GM19023 (cell line): ENCODE data around the gene TGFB1I1.
A peak's percentile ranks its signal among the peaks of the same experiment; 100 is the strongest.
"Not testable (repeated sequence)": the region's sequence is repeated elsewhere in the genome, so short reads cannot be mapped to it uniquely, and the experiment has no call there.

Experiments
- ATAC-seq: cut with Tn5 transposase; IDR thresholded peaks from one replicate; pipeline ENCODE4 v1.9.1; 2021; ENCODE audit warnings: mild to moderate bottlenecking, moderate library complexity; ENCODE audit not compliant: unreplicated experiment

TGFB1I1 gene

DNA sequence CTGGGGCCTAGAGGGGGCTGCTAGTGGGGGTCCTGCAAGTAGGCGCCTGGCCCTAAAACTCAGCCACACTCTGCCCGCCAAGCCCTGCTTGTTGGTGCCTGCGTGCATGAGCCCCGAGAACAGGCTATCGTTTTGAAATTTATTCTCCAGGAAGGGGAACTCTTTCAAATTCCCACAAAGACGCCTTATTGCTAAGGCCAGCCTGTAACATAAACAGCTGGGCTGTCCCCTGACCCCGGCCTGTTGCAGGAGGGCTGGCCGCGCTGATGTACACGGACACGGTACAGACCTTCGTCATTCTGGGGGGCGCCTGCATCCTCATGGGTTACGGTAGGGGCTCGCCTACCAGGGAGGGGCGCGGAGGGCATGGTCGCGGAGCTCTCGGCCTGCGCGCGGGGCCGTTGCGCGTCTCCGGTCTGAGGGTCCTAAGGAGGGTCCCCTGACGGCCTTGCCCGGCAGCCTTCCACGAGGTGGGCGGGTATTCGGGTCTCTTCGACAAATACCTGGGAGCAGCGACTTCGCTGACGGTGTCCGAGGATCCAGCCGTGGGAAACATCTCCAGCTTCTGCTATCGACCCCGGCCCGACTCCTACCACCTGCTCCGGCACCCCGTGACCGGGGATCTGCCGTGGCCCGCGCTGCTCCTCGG is 15.2 kb downstream of the TGFB1I1 start:
- ATAC-seq = peak; percentile 3

DNA sequence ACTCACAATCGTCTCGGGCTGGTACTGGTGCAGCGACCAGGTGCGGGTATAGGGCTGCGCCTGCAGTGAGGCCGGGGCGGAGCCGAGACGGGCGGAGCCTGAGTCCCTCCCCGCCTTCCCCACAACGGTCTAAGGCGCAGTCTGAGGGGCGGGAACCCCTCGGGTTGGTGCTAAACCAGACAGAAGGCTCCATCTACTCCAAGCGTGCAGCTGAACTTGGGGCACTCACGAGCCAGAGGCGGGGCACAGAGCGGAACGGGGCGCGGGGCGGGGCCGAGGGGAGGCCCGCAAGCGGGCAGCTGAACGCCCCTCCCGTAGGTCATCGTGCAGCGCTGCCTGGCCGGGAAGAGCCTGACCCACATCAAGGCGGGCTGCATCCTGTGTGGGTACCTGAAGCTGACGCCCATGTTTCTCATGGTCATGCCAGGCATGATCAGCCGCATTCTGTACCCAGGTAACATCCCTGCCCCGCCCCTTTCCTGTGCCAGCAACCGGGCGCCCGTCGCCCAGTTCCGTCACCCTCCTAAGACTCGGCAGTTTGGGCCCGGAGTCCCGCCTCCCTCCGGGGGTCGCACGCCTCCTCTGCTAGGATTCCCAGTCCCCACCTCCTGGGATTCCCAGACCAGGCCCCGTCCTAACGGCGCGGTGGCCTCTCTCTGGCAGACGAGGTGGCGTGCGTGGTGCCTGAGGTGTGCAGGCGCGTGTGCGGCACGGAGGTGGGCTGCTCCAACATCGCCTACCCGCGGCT is 15.9 kb downstream of the TGFB1I1 start:
- peak; percentile 87 for ATAC-seq

DNA sequence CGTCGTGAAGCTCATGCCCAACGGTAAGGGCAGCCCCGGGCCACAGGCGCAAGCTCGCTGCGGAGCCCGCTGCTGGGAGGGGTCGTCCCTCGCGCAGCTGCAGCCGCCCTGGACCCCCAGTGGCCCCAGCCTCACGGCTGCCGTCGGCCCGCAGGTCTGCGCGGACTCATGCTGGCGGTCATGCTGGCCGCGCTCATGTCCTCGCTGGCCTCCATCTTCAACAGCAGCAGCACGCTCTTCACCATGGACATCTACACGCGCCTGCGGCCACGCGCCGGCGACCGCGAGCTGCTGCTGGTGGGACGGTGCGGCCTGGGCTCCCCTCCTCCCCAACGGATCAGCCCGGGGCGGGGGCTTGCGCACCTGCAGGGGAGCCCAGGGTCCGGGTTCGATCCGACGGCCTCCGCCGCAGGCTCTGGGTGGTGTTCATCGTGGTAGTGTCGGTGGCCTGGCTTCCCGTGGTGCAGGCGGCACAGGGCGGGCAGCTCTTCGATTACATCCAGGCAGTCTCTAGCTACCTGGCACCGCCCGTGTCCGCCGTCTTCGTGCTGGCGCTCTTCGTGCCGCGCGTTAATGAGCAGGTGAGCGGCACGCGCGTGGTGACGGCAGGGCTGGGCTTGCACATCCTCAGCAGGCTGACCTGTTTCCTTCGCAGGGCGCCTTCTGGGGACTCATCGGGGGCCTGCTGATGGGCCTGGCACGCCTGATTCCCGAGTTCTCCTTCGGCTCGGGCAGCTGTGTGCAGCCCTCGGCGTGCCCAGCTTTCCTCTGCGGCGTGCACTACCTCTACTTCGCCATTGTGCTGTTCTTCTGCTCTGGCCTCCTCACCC is 16.7 kb downstream of the TGFB1I1 start:
- ATAC-seq = no peak

DNA sequence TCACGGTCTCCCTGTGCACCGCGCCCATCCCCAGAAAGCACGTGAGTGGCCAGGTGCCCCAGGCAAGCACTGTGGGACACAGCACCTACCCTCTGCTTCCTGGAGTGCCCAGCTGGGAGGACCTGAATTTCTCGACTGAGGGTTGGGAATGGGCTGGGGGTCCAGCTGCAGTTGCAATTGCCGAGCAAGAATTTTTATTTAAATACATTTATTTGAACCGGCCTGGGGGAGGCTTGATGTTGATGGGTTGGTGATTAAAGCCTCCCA is 17.3 kb downstream of the TGFB1I1 start:
- no peak for ATAC-seq

DNA sequence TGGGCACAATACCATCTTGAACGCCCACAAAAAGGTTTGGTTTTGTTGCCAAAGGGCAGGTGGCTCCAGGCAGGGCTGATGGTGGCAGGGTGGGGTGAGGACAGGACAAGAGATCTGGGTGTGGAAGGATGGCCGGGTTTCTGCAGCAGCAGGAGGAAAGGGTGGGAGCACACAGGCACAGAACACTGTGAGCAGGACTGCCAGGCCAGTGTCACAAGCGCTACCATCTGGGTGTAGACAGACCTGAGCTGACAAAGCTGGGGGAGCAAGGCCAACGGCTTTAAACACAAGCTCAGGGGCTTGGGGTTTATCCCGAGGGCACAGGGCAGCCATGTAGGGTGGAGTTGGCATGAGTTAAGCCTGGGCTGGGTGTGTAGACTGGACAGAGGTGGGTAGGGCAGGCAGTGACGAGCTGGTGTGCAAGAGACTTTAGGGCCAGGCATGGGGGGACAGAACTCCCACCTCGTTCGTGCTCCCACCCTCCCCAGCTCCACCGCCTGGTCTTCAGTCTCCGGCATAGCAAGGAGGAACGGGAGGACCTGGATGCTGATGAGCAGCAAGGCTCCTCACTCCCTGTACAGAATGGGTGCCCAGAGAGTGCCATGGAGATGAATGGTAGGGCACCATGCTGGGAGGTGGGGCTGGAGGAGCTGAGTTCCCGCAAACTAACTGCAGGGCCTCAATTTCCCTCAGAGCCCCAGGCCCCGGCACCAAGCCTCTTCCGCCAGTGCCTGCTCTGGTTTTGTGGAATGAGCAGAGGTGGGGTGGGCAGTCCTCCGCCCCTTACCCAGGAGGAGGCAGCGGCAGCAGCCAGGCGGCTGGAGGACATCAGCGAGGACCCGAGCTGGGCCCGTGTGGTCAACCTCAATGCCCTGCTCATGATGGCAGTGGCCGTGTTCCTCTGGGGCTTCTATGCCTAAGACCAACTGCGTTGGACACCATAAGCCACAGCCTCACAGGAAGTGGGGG is 17.9 kb downstream of the TGFB1I1 start:
- ATAC-seq = no peak

DNA sequence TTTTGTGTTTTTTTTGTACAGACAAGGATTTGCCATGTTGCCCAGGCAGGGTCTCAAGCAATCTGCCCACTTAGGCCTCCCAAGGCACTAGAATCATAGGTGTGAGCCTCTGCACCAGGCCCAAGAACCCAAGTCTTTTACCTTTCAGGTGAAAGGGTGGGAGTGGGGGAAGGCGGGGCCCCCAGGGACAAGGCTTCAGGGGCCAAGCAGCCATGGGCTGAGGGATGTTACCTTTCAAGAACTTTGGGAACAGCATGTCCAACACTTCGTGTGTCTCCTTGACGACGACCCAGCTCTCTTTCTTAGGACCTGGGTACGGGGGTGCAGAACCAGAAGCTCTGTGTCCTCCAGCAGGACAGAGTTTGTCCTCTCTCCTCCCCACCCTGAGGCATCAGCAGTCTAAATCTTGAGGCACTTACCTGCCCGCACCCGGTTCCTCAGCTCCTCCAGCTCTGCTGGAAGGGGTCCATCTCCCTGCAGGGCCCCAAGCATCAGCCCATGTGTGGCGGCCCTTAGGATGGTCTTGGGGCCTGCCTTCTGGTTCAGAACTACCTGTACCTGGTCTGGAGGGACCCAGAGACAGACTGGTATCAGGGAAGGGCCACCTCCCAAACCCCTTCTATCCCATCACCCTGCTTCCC is 19.9 kb downstream of the TGFB1I1 start:
- ATAC-seq = no peak

DNA sequence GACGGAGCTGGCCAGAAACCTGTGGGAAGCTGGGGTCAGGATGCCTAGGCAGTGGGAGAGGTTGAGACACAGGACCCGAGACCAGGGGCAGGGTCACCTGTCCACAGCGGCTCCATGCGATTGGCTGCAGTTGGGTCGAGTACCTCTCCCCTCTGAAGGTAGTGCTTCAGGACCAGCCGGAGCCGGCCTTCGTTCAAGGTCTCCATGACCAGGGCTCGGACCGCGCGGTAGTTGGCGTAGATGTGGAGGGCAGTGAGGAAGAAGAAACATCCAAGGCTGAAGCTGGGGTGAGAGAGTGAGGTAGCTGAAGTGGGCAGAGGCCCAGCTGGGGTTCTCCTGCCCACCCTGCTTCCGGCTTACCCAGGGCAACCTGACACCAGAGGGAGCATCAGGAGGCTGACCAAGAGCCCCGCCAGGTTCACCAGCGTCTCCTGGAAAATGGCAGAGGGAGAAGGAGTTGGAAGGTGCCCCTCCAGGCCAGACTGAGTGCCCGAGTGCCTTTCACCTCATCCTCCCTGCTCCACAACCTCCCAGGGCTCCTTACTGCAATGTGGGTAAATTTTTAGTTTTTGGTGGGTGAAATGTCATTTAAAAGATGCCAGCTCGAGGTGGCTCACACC is 21.7 kb downstream of the TGFB1I1 start:
- no peak for ATAC-seq

DNA sequence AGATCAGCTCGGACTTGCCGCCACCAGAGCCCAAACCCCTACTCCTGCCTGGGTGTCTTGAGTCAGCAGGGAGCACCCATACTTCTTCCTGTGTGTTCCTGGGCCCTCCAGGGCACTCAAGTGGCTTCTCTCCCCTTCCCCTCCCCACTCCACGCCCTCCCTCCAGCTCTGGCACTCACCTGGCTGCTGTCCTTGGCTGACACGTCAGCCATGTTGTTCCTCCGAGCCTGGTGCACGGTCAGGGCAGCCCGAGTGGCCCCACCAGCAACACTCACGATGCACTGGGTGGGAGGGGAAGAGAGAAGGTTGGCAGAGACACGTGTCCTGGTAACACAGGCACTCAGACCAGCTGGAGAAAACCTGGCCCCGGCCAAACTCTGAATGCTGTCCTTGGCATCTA is 24.7 kb downstream of the TGFB1I1 start:
- no peak for ATAC-seq

DNA sequence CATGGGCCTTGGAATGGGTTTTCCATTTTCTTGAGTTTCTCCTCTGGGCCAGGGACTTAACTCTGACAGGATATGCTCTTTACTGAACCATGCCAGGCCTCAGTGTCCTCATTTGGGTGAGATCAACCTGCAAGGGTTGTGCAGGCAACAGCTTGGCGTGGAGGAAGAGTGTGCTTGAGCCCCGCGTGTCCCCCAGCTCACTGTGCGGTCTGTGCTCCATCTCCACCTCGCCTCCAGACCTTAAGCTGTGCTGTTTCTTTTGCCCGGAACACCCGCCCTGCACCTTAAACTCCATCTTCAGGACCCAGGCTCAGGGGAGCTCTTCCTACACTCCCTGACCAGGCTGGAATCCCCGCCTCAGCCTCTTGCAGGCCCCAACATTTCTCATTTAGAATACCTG is 26.5 kb downstream of the TGFB1I1 start:
- ATAC-seq = no peak

DNA sequence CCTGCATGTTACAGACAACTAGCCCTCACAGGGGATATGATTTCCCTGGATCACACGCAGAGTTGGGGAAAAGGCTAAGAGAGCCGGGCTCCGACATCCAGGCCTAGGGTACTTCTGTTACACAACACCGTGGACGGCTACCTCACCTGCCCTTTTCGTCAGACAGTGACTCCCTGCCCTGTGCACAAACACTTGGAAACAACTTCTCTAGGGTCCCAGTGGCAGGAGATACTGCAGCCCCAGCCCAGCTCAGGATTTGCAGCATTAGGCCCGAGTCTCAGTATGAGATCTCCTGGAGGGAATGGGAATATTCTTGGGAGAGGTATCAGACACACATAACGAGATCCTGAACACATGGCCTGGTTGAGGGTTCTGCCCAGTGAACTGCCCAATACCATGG is 28.0 kb downstream of the TGFB1I1 start:
- ATAC-seq = no peak

DNA sequence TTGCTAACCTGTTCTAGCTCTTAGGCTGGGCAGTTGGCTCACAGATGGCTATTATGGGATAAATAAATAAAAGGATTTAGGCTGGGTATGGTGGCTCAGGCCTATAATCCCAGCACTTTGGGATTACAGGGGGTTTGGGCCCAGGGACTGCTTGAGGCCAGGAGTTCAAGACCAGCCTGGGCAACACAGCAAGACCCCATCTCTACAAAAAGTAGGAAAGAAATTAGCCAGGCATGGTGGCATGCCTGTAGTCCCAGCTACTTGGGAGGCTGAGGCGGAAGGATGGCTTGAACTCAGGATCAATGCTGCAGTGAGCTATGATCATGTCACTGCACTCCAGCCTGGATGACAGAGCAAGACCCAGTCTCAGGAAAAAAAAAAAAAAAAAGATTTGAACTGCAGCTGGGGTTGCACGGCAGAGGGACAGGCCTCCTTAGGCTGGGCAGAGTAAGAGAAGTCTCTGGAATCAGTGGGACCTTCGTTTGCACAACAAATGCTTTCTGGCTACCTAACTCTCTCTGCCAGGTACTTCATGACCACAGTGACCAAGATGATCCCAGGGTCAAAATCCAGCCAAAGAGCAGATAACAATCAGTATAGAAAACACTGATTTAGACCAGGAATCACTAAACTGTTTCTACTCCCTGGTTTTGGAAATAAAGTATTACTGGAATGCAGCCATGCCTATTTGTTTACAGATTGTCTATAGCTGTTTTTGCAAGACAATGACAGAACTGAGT is 29.4 kb downstream of the TGFB1I1 start:
- ATAC-seq = no peak

DNA sequence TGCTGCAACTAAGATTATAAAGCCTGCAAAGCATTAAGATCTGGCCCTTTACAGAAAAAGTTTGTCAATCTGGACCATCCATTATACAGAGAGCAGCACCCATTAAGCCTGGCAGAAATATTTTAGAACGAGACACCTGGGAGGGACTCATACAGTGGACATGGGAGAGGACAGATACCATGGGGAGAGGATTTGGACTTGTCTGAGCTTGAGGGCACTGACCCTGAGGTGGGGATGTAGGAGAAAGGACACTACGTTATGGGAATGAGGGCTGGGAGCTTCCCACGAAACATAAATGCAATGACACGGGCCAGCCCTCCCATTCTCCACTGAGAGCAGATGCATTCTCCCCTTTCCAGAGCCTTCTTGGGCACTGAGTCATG is 30.0 kb downstream of the TGFB1I1 start:
- ATAC-seq = no peak

DNA sequence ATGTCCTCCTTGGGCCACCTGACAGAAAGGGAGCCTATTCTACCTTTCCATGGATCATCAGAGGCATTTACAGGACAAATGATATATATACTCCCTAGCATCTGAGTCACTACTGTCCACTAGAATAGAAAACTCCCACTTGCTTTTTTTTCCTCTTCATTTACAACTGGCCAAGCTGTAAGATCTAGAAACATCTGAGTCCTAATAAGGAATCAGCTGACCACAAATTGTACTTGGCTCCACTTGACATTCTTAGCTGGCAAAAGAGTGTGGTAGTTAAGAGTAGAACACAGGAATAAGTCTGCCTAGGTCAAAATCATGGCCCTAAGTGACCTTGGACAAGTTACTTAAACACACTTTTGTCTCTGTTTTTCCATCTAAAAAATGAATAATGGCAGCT is 31.0 kb downstream of the TGFB1I1 start:
- ATAC-seq = no peak

DNA sequence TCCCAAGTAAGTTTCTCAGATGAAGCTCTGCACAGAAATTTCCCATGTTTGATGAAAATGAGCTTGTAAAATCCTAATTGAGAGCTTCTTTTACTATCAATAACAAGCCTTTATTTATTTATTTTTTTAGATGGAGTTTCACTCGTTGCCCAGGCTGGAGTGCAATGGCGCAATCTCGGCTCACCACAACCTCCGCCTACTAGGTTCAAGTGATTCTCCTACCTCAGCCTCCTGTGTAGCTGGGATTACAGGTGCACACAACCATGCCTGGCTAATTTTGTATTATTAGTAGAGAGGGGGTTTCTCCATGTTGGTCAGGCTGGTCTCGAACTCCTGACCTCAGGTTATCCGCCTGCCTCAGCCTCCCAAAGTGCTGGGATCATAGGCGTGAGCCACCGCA is 31.6 kb downstream of the TGFB1I1 start:
- ATAC-seq = not testable (repeated sequence)

DNA sequence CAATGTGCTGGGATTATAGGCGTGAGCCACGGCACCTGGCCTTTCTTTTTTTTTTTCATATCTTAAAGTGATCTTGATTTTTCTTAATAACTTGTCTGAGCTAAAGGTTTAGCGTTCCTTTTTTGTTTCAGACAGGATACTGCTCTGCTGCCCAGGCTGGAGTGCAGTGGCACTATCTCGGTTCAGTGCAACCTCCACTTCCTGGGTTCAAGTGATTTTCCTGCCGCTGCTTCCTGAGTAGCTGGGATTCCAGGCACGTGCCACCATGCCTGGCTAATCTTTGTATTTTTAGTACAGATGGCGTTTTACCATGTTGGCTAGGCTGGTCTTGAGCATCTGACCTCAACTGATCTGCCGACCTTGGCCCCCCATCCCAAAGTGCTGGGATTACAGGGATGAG is 32.2 kb downstream of the TGFB1I1 start:
- ATAC-seq = no peak

DNA sequence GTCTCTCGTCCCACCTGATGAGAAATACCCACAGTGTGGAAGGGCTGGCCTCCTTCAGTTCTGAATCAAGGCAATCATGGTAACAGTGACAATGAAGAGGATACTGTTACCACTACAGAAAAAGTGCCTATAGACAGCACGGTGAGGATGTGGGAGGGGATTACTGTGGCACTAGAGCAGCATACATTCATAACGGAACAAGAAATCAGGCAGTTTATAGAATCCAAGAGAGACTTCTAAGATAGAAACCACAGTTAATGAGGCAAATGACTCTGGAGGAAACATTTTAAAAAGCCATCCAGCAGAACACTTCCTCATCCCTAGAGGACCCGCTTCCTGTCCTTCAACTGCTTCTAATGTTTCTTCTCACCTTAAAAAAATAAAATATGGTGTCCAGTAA is 33.5 kb downstream of the TGFB1I1 start:
- peak; percentile 34 for ATAC-seq

DNA sequence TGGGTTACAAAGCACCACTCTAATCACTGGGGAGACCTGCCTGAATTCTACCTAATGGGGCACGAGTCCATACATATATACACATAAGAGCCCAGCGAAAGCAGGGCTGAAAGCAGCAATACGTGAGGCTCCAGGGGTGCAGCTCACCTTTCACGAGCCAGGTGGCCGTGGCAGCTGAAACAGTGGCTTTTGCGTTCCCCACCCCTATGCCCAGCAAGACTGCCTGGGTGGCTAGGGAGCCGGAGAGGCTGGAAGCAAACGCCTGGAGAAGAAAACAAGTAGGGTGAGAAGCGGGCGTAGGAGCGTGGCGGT is 35.6 kb downstream of the TGFB1I1 start:
- ATAC-seq = no peak

DNA sequence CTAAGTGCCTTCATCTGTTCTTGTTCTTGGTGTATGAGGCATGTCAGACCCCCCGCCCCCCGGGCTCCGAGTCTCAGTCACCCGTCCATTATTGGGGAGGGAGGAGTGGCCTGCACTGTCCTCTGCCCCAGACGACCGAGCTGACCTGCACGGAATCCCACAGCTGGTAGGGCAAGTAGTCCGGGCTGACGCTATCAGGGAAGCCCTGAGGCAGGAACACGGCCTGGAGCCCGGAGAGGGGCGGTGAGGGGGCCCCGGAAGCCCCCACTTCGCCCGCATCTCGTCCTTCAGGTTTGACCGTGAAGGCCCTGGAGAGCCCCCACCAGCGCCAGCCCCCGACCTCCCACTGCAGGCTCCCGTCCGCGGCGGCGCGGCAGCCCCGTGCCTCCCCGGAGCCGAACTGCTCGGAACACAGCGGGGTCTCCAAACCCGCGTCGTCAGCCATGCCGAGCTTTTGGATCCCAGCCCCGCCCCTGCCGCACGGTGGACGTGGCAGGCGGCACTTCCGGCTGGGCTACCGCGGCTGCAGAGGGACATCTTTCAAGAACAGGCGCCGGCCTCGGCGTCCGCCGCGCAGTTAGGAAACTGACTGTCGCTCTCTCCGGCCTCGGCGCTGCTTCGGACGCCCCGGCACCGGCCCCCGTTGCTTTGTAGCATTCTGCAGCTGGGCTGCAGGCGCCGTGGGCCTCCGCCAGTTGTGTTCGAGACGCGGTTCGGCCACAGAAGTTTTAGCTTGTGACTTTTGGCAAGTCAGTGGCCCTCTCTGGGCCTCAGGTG is 36.2 kb downstream of the TGFB1I1 start, which contains the start of gene RUSF1:
Gene RUSF1 (minus strand): TSS at position 463 of the 777 bp plus-strand sequence. CDS start 18 bp downstream, at position 445.
- peak; percentile 88 for ATAC-seq
